ENCODE measurements around the gene B4GALNT3. TPM values are rescaled to one million over a fixed set of nuclear protein-coding genes. Genes with fewer than 3 reads are reported as not detected.

The B4GALNT3 gene
- total and polyA plus RNA-seq, 4 donors = 1.7 to 36.1 (median 13.0) TPM

DNA sequence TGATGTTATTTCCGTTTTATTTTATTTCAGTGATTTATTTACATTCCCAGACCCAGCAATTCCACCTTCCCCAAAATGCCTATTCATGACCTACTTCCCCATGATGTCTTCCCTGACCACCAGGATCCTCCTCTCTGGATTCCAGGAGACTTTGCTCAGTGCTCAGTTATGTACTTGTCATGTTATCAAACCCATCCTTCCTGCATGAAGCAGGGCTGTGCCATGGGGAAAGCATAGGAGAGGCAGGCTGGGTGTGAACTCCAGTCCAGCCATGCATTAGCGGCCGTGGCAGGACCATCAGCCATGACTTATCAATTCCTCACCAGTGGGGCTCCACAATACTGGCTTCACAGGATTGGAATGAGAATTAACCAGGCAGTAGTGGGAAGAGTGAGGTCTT lies 57.8 kb downstream of the B4GALNT3 start:
- Histone ChIP-seq H3K4me3 (no peak overlapping the region), H3K27me3 (ENCODE audit: control insufficient read depth in 3 of 3, insufficient read depth in 3 of 3, low read length in 2 of 3) (peaks cover 0 to 7% (median 3%) of the 10 kb centered on the region in 3 donors), H3K9ac (ENCODE audit: insufficient read depth in 1 of 2, low read length in 2 of 2) (no peak overlapping the region), H3K9me3 (ENCODE audit: control insufficient read depth in 4 of 4, insufficient read depth in 3 of 4, low read length in 3 of 4) (peaks cover 0 to 1% (median 0%) of the 10 kb centered on the region in 4 donors), H3K27ac (ENCODE audit: low read depth in 1 of 2, low read length in 1 of 2) (no peak overlapping the region), H3K4me1 (ENCODE audit: control insufficient read depth in 5 of 5, insufficient read depth in 5 of 5, low read length in 5 of 5) (peaks cover 0 to 5% (median 0%) of the 10 kb centered on the region in 5 donors), H3K36me3 (ENCODE audit: control insufficient read depth in 4 of 4, insufficient read depth in 4 of 4, low read length in 4 of 4) (no peaks in the 10 kb centered on the region)
- ATAC-seq (ENCODE audit: insufficient read depth, low FRiP score) (no peak), DNase-seq (no peak)
- TF ChIP-seq, protein P1, sequence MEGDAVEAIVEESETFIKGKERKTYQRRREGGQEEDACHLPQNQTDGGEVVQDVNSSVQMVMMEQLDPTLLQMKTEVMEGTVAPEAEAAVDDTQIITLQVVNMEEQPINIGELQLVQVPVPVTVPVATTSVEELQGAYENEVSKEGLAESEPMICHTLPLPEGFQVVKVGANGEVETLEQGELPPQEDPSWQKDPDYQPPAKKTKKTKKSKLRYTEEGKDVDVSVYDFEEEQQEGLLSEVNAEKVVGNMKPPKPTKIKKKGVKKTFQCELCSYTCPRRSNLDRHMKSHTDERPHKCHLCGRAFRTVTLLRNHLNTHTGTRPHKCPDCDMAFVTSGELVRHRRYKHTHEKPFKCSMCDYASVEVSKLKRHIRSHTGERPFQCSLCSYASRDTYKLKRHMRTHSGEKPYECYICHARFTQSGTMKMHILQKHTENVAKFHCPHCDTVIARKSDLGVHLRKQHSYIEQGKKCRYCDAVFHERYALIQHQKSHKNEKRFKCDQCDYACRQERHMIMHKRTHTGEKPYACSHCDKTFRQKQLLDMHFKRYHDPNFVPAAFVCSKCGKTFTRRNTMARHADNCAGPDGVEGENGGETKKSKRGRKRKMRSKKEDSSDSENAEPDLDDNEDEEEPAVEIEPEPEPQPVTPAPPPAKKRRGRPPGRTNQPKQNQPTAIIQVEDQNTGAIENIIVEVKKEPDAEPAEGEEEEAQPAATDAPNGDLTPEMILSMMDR (IDR thresholded peaks at IDR 0.05; ENCODE audit: control extremely low read depth, extremely low read depth) = no peak
- WGBS, 2 donors = 79 to 85% methylated on average over 3 of the region's 3 CpGs

DNA sequence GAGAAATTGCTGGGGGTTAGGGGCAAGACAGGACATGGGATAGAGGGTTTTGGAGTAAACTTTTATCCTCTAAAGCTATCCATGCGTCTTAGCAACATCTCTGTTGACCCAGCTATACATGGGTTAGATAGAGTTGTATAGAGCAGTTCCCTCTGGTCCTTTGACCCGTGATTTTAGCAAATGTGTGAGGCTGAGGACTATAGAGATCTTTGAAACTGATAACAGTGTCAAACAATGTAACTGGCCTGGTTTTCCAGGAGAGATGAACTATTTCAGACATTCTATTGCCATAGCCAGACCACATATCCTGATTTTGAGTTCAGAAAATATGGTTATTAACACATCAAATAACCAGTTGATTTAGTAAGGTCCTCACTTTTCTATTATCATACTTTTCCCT lies 60.4 kb downstream of the B4GALNT3 start:
- WGBS, 2 donors = 60 to 75% methylated on average over 2 of the region's 2 CpGs
- H3K27ac ChIP-seq (ENCODE audit: low read depth in 1 of 2, low read length in 1 of 2) = no peak overlapping the region
- H3K9ac ChIP-seq (ENCODE audit: insufficient read depth in 1 of 2, low read length in 2 of 2) = no peak overlapping the region
- no peak overlapping the region for H3K4me3 ChIP-seq
- DNase-seq (no peak), ATAC-seq (ENCODE audit: insufficient read depth, low FRiP score) (no peak)
- peaks cover 0 to 1% (median 0%) of the 10 kb centered on the region in 4 donors for H3K9me3 ChIP-seq (ENCODE audit: control insufficient read depth in 4 of 4, insufficient read depth in 3 of 4, low read length in 3 of 4)
- TF ChIP-seq, protein P1 (IDR thresholded peaks at IDR 0.05; ENCODE audit: control extremely low read depth, extremely low read depth) = no peak
- peaks cover 0 to 7% (median 3%) of the 10 kb centered on the region in 3 donors for H3K27me3 ChIP-seq (ENCODE audit: control insufficient read depth in 3 of 3, insufficient read depth in 3 of 3, low read length in 2 of 3)
- no peaks in the 10 kb centered on the region for H3K36me3 ChIP-seq (ENCODE audit: control insufficient read depth in 4 of 4, insufficient read depth in 4 of 4, low read length in 4 of 4)
- no peaks in the 10 kb centered on the region for H3K4me1 ChIP-seq (ENCODE audit: control insufficient read depth in 5 of 5, insufficient read depth in 5 of 5, low read length in 5 of 5)

DNA sequence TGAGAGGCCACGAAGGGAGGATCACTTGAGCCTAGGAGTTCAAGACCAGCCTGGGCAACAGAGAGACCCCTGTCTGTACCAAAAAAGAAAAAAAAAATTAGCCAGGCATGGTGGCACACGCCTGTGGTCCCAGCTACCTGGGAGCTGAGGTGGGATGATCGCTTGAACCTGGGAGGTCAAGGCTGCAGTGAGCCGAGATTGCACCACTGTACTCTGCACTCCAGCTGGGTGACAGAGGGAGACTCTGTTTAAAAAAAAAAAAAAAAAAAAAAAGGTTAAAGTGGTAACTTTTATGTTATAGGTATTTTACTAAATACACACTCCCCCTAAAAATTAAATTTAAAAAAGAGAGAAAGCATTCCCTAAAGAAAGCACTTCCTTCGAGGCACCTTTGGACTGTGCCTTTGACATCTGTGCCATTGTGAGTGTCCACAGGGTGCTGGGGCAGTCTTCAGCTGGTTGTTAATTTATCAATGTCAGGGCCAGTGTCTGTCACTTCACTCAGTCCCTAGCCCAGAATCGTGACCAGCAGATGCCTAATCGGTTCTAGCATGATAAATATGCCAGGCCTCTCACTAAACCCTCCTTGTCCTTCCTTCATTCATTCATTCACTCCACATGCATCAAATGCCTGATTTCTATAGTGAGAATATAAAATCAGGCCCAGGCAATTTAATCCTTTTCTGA lies 63.1 kb downstream of the B4GALNT3 start:
- 84 to 86% methylated on average over 7 of the region's 7 CpGs for WGBS, 2 donors
- H3K4me3 ChIP-seq = no peak overlapping the region
- DNase-seq = no peak
- H3K9me3 ChIP-seq (ENCODE audit: control insufficient read depth in 4 of 4, insufficient read depth in 3 of 4, low read length in 3 of 4) = peaks cover 0 to 1% (median 0%) of the 10 kb centered on the region in 4 donors
- no peak overlapping the region for H3K9ac ChIP-seq (ENCODE audit: insufficient read depth in 1 of 2, low read length in 2 of 2)
- TF ChIP-seq, protein P1 (IDR thresholded peaks at IDR 0.05; ENCODE audit: control extremely low read depth, extremely low read depth) = no peak
- H3K27me3 ChIP-seq (ENCODE audit: control insufficient read depth in 3 of 3, insufficient read depth in 3 of 3, low read length in 2 of 3) = peaks cover 0 to 7% (median 0%) of the 10 kb centered on the region in 3 donors
- H3K27ac ChIP-seq (ENCODE audit: low read depth in 1 of 2, low read length in 1 of 2) = no peak overlapping the region
- no peaks in the 10 kb centered on the region for H3K4me1 ChIP-seq (ENCODE audit: control insufficient read depth in 5 of 5, insufficient read depth in 5 of 5, low read length in 5 of 5)
- no peak for ATAC-seq (ENCODE audit: insufficient read depth, low FRiP score)
- H3K36me3 ChIP-seq (ENCODE audit: control insufficient read depth in 4 of 4, insufficient read depth in 4 of 4, low read length in 4 of 4) = no peaks in the 10 kb centered on the region

Measured in lung (tissue), 12 donors.